Heart left ventricle (tissue), 13 donors: ENCODE data around the gene ACSS1.

Experiments used
- CTCF ChIP-seq, 12 donors: fragments of 200-600 bp; sonication (generic) in 4 of 12; IDR thresholded peaks; one replicate each; pipeline versions ENCODE4 v1.5.0 to v1.8.0; 2018 to 2022; ENCODE audit warnings: antibody characterized with exemption in 12 of 12, mild to moderate bottlenecking in 5 of 12
- POLR2A ChIP-seq, 2 donors: fragments of 450-650 bp; IDR thresholded peaks; one replicate each; pipeline ENCODE4 v1.6.1; 2017; ENCODE audit warnings: antibody characterized with exemption in 2 of 2, mild to moderate bottlenecking in 2 of 2, moderate library complexity in 2 of 2
- donor health status: ischemic (EF 13 %, LVEDD 7.1; RV severe dilation, severe dysfunction).
- donor health status: DM: no; HTN: yes; CAD: no.
- donor health status: DM: no; HTN: no; CAD: no.
- donor health status: ischemic (EF 25% LVEDD 6.9; RV normal size, moderate dysfunction).
- donor health status: ischemic (EF 25% LVEDD 5.7; RV mildly dilated, moderate dysfunction).
- donor health status: ischemic (EF 35%, LVEDD 5.7; RV mildly dilated, moderate dysfunction).
- donor health status: nonischemic (EF 11% LVEDD 7.7; RV severe dilation, severe dysfunction).
- donor health status: DM: yes; HTN: yes; CAD: no.
- donor health status: PGD.
- donor health status: ischemic (EF 29% LVEDD 5.4; RV normal size, mild dysfunction).
- donor health status: nonischemic (EF 23%, LVEDD 6.1; RV moderate dilation, normal function).

DNA sequence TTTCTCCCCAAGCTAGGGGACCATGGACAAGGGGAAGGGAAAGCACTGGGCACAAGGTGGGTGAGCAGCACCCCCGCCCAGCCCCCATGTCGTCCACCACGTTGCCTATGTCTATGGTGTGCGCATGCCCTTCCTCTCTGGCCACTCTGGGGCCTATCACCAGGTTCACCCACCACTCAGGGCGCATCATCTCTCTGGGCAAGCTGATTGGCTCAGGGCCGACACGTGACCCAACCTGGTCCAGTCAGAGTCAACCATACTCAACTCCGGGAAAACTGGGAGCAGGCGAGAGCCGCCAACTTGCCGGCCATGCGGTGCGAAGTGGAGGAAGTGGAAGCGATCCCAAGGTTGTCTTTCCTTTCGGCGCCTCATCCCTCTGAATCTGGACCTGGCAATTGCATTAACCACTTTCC is 25.9 kb downstream of the ACSS1 start:
- TF ChIP-seq POLR2A (IDR thresholded peaks at IDR 0.05) (no peak), CTCF (IDR thresholded peaks at IDR 0.05) (no peak)
